Measurements from ENCODE around the gene ADAP2.

- TF ChIP-seq CTCF (IDR thresholded peaks at IDR 0.05), result no peak
- TF ChIP-seq POLR2A (IDR thresholded peaks at IDR 0.05), result no peak
Measured at GRCh38 chr17:30961209-30962188, 39.8 kb downstream of the ADAP2 start.

Measured in testis (tissue), 2 donors.